Measurements from ENCODE around the gene PAXX.

- TF ChIP-seq POLR2A (IDR thresholded peaks at IDR 0.05; ENCODE audit: low read length) (no peak), GATA1 (IDR thresholded peaks at IDR 0.05; ENCODE audit: low read depth, low read length) (no peak)
Measured at GRCh38 chr9:136957461-136957860, 34.8 kb upstream of the PAXX start.
